Cortex of kidney (tissue), 1 donor: Measurements from ENCODE around the gene CHD2.

ENCODE experiments used
- DNase-seq: peaks from one replicate; lab custom pipeline; 2025; lab: John Stamatoyannopoulos, UW

CHD2 gene

GRCh38 chr15:92885224-92886041 is 14.7 kb upstream of the CHD2 start:
- no peak for DNase-seq

DNA sequence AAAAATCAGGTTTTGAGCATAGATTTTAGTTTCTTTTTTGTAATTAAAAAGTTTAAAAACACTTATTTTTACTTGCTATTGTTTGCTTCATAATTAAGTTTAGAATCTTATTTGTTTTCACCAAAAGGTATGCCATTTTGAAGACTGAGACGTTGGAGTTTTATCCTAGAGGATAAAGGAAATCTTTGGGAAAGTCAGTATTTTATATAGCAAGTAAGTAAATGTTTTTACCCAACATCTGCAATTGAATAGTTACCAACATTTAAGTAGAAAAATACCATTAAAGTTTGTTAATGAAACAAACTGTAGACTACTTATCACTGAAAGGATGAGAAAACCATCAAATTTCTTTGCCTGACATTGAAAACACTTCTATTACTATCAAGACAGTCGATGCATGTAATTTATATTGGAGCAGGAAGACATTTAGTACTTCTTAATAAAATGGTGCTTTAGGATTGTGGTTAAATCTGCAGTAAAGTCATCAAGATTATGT is 14.0 kb upstream of the CHD2 start:
- DNase-seq: no peak

- DNase-seq: no peak
Observed at GRCh38 chr15:92886815-92887214, 13.3 kb upstream of the CHD2 start.

DNA sequence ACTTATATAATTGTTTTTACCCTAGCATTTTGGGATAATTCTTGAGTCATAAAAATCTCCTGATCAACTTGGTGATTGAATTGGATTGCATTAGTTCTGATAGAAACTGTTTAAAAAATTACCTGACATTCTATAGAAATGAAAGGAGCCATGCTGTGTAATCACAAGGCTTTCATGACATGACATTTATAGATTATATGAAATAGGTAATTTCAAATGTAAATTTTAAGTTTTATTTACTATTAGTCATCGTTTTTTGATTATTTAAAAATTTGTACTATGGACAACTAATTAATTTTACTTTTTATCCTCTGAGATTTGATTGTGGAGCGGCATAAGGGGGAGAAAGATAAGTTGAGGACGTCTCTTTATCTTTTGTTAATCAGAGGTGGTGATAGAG is 12.3 kb upstream of the CHD2 start:
- no peak for DNase-seq

DNA sequence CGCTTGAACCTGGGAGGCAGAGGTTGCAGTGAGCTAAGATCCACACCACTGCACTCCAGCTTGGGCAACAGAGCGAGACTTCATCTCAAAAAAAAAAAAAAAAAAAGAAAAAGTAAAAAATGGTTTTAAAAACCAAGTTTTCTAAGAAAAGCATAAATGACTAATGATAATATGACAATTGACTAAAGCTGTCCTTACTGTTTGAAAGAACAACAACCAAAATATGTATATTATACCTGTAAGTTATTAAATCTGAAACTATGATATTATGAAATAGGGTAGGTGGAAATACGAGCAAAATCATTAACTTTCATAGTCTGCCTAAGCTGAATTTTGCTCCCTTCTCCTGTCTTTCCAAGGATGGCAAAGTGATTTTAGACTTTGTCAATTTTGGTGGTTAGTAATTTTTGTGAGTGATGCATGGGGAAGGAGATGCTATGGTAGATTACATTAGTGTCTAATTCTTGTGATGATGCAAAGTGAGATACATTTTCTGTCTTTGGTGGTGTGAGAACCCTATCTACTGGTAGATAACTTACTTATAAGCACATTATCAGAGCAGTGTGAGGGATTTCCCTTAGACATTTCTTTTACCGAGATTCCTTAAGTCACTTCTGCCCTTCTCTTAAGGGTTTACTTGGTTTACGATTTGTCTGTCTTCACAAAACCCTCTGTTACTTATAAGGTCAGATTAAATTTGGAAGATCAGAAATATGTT is 10.6 kb upstream of the CHD2 start:
- DNase-seq: no peak

GRCh38 chr15:92891533-92892200 is 8.5 kb upstream of the CHD2 start:
- DNase-seq: no peak

GRCh38 chr15:92892201-92892555 is 7.9 kb upstream of the CHD2 start:
- DNase-seq: no peak

- DNase-seq: no peak
Observed at GRCh38 chr15:92893200-92893599, 6.9 kb upstream of the CHD2 start.

- no peak for DNase-seq
Observed at GRCh38 chr15:92896561-92896960, 3.6 kb upstream of the CHD2 start.

DNA sequence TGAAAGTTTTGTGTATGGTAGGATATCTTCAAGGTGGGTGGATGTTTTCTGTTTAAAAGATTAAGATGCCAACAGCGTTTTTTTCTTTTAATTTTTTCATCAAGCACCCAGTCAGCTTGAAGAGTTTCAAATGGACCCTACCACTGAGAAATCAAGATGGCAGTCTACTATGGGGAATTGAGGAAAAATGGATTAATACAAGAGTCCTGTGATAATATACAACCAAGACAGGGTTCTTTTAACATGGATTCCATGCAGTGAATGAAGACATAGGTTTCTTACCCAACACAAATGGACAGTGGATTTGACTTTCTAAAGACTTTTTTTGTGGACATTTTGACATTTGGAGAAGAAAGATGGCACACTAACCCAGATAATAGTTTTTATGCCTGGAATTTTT is 2.5 kb upstream of the CHD2 start:
- DNase-seq: no peak

DNA sequence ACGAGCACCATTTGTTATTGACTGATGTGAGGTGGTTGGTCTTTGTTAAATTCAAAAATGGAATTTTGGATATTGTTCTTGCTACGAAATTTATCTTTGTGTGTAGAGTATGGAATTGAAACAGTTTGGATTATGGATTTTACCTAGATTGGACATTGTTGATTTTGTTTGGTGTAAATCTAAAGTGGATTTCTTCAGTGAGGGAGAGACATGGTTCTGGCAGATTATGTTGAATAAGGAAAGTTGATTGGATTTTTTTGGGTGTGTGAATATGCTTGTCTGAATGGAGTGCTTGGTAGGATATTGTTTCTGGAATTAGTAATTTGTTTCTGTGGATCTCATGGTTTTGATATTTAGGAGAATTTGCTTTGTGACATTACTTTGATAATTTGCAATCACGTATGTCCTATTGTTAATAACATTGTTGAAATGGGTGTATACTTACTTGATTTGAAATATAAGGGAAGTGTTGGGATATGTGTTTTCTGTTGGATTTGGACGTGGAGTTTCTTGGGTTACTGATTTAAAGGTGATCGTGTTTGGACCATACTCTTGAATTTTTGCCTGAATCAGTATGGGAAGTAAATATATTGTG is 1.0 kb upstream of the CHD2 start:
- DNase-seq: no peak

- DNase-seq: no peak
Observed at GRCh38 chr15:92899601-92899947, 550 bp upstream of the CHD2 start.

- no peak for DNase-seq
Observed at GRCh38 chr15:92900731-92901071, 577 bp downstream of the CHD2 start.

DNA sequence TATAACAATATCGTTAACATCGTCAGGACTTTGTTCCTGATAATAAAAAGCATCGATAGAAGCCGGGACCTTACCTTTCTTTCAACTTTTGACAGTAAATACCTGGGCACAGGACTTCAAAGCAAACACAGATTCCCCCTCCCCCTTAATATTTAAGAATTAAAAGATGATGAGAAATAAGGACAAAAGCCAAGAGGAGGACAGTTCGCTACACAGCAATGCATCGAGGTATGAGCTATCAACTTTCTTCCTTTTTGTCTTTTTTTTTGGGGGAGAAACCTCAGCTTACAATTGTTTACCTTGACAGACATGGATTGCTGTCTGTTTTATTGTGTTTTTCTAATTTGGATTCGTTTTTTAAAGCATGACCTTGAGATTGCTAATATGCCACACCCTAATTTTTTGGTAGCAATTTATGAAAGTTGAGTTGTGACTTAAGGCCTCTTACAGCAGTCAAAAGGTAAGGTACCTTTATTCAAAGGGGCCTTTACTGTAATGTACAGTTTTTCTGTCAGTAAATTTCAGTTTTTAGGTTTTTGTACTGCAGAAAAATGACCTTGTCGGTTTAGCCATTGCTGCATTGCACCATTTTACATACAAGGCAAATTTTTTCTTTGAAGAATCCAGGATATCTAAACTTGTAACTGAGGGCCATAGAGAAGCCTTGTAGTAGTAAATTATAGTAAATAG is 1.1 kb downstream of the CHD2 start:
- DNase-seq: no peak

GRCh38 chr15:92901995-92902394 is 1.9 kb downstream of the CHD2 start:
- DNase-seq: no peak

DNA sequence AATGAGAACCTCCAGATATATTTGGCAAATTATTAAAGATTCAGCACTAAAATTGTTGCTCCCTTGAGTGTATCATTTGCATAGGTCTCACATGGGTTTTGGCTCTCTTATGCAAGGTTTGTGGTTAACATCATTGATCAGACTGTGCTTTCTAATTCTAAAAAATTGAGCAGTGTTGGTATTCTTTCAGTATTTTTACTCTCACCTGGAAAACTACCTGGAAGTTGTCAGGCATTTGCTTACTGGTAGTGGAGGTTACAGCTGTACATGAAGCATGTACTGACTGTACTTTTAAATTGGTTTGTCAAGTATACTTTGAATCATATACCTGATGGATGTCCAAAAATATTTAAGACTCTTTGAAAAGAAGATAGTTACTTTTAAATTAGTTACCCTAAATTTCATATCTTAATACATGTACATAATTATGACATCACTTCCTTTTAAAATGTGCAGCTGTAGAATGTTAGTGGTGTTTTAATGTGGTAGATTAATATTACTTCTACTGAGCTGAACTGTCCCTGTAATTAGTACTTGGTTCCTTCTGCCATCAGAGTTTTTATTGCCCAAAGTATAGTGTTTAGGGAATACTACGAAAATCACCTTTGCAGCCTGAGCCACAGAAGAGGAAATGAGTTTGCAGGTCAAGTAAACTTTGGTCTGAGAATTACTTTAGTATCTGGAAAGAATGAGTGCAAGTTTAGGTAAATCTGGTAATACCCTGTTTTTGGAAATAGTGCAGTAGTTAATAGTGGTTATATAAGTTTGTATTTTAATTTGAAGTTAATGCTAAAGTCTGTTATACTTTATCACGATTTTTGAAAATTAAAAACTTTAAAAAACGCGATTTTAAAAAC is 2.8 kb downstream of the CHD2 start:
- no peak for DNase-seq

GRCh38 chr15:92903631-92903965 is 3.5 kb downstream of the CHD2 start:
- no peak for DNase-seq

- peak; percentile 99 for DNase-seq
Observed at GRCh38 chr15:92903966-92904721, 4.0 kb downstream of the CHD2 start.

DNA sequence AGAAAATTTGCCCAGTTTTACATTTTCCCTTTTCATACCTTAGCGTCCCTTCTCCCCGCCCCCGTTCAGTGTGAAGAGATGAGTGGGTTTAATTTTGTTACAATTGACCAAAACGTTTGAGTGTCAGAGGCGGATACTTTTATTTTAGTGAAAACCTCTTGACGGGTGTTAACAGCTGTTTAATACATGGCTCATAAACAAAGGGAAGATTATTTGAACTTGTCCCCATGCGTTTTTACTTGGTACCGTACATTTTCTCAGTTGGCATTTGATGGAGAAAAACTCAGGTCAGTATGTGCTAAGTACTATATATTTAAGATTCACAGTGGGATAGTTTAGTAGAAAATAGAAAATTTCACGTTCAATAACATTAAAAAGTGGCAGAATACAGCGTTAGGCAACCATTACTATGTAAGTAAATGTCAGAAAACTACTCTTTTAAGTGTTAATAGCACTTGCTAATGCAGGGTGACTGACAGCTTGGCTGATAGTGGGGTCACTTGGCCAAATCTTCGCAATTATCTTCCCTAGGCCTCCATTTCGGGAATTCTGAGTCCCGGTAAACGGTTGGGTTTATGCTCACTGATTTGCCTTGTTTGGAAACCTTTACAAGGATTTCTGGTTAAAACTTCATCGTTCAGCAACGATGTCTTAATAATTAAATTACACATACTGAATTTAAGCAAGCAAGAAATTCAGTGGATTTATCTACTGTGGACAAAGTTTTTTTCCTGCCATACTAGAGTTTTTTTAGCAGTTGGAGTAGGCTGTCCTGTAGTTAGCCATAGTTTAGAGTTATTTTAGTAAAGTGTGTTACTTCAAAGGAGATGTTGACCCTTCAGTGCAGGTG is 4.8 kb downstream of the CHD2 start:
- DNase-seq: no peak

GRCh38 chr15:92906020-92906419 is 5.9 kb downstream of the CHD2 start:
- no peak for DNase-seq
